Caco-2 (cell line): ENCODE results near the gene KREMEN1. TPM values are rescaled to one million over a fixed set of nuclear protein-coding genes. Genes with fewer than 3 reads are reported as not detected.

ENCODE experiments used
- BruUV-seq: library from RNA; stranded (reverse); fragments of 400-500 nt; replicated peaks from 2 replicates; lab custom pipeline; 2021; lab: Mats Ljungman, UMichigan
- CTCF ChIA-PET: fragments of 300-600 bp; sonication (Branson Sonifier 250); formaldehyde crosslinking; loops from one replicate; lab custom pipeline; 2022; ENCODE audit warnings: antibody characterized with exemption; lab: Charles Lee
- POLR2A ChIA-PET: fragments of 300-600 bp; sonication (Branson Sonifier 250); formaldehyde crosslinking; loops from one replicate; lab custom pipeline; 2022; ENCODE audit warnings: antibody characterized with exemption; lab: Charles Lee
- DNase-seq, 2 experiments: peaks; one replicate each; pipeline versions ENCODE4 v3.0.0 to v3.0.0-alpha.2; 2020 to 2022
- H3K27me3 ChIP-seq: replicated peaks from 2 replicates; pipeline ENCODE4 v1.6.0; 2011; ENCODE audit warnings: low read length; ENCODE audit not compliant: control insufficient read depth, insufficient read depth
- H3K36me3 ChIP-seq: 2 replicates; pipeline ENCODE4 v1.5.1; 2011; ENCODE audit warnings: low read length; ENCODE audit not compliant: control insufficient read depth, insufficient read depth
- H3K4me1 ChIP-seq: fragments of 250-450 bp; sonication (Bioruptor Pico); 2 replicates; pipeline ENCODE4 v1.5.1; 2020; ENCODE audit warnings: mild to moderate bottlenecking
- H3K4me3 ChIP-seq: 2 replicates; pipeline ENCODE4 v1.5.1; 2011; ENCODE audit warnings: low read depth, mild to moderate bottlenecking, control low read depth, low read length
- H3K9me3 ChIP-seq: fragments of 250-450 bp; sonication (Bioruptor Pico); 2 replicates; pipeline ENCODE4 v1.5.1; 2020; ENCODE audit warnings: mild to moderate bottlenecking, moderate library complexity
- H3K27ac Mint-ChIP-seq: one replicate; pipeline ENCODE4 v1.8.0; 2022; ENCODE audit warnings: mixed read lengths; ENCODE audit not compliant: unreplicated experiment
- H3K27me3 Mint-ChIP-seq: one replicate; pipeline ENCODE4 v1.8.0; 2022; ENCODE audit warnings: mixed read lengths; ENCODE audit not compliant: insufficient read depth, unreplicated experiment
- H3K36me3 Mint-ChIP-seq: one replicate; pipeline ENCODE4 v1.8.0; 2022; ENCODE audit warnings: mild to moderate bottlenecking, mixed read lengths; ENCODE audit not compliant: insufficient read depth, unreplicated experiment
- H3K4me1 Mint-ChIP-seq: one replicate; pipeline ENCODE4 v1.8.0; 2022; ENCODE audit warnings: low read depth, mixed read lengths; ENCODE audit not compliant: unreplicated experiment
- H3K4me3 Mint-ChIP-seq: one replicate; pipeline ENCODE4 v1.8.0; 2022; ENCODE audit warnings: mild to moderate bottlenecking, moderate library complexity, mixed read lengths; ENCODE audit not compliant: unreplicated experiment
- H3K9me3 Mint-ChIP-seq: one replicate; pipeline ENCODE4 v1.8.0; 2022; ENCODE audit warnings: mixed read lengths; ENCODE audit not compliant: unreplicated experiment
- intact Hi-C: fragments of 100-400 bp; cut with micrococcal nuclease; formaldehyde crosslinking; loops from one replicate; pipeline ENCODE4 v1.10.0; 2022; ENCODE audit not compliant: unreplicated experiment
- total RNA-seq: library from RNA; stranded (reverse); gene quantifications from 2 replicates; pipeline ENCODE4 v1.2.3, GENCODE V29; 2022
- TF ChIP-seq, protein P1 (sequence below), 2 experiments: fragments of 200-600 bp in 1 of 2; IDR thresholded peaks; 1 replicate in 1 of 2; 2 replicates in 1 of 2; pipeline versions ENCODE4 v1.5.1 to v1.8.0; 2011 to 2022; ENCODE audit warnings: antibody characterized with exemption in 1 of 2, control low read depth in 1 of 2, inconsistent platforms in 1 of 2, low read depth in 1 of 2, low read length in 1 of 2, mild to moderate bottlenecking in 1 of 2, moderate library complexity in 1 of 2; ENCODE audit not compliant: insufficient read depth in 1 of 2, severe bottlenecking in 1 of 2, unreplicated experiment in 1 of 2

The KREMEN1 gene
- total RNA-seq, 1 experiment from 2014 or later: 29.7 TPM

DNA sequence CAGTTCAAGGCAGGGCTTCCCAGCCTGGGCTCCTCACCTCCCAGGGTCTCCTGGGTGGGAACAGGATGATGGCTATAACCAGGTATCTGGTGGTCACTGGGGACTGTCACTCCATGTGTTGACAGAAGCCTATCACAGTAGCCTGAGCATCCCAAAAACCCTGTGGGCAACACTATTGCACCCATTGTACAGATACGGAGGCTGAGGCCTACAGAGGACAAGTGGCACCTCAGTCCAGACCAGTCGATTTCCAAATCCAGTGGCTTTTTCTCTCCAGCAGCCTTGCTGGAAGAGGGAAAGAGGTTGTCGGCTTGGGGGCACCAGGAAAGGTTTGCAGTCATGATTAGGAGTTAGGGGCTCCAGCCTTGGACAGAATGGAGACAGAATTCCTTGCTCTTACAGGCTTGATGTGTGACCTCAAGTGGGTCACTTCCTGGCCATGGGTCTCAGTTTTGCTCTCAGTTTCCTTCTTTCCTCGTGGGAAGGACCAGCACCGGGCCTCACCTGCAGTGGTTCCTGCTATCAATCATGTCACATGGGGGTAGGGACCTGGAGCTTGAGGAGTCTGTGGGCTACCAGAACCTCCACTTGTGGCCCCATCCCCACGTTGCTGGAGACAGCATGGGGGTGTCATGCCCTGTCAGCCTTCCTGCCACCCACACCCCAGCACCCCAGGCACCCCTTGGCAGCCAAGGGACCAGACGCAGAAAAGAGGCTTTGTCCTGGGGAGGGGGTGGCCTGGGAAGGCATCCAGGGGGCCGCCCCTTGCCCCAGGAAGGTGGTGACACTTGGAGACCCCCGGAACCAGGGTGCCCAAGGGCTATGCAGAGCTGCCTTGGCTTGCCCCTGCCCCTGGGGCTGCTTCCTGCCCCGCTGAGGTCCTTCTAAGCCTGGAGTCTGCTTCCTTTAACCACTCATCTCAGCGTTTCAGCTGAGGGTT is 135.0 kb downstream of the KREMEN1 start:
- no peaks in the 10 kb centered on the region for H3K36me3 Mint-ChIP-seq
- Histone ChIP-seq H3K4me1 (peaks cover 4% of the 10 kb centered on the region; the same call in 1 of the 2 replicates), H3K27me3 (no peaks in the 10 kb centered on the region), H3K9me3 (no peaks in the 10 kb centered on the region), H3K36me3 (no peaks in the 10 kb centered on the region), H3K4me3 (no peak overlapping the region)
- no peak overlapping the region for H3K27ac Mint-ChIP-seq
- BruUV-seq: TSS peak; percentile 14
- no peaks in the 10 kb centered on the region for H3K27me3 Mint-ChIP-seq
- H3K9me3 Mint-ChIP-seq: no peaks in the 10 kb centered on the region
- DNase-seq: no peak
- ChIA-PET CTCF (interaction anchor here (0.6 to 2.4 kb wide), 4 partner anchors 10 to 38 kb away, joined by 3 to 33 read pairs (median 10); no protein-coding TSS in a partner anchor), POLR2A (no interaction called here)
- no peak overlapping the region for H3K4me3 Mint-ChIP-seq
- no peaks in the 10 kb centered on the region for H3K4me1 Mint-ChIP-seq
- intact Hi-C loops: loop anchor here (10.0 kb wide), 1 partner anchor 167 kb away; no protein-coding TSS in a partner anchor
- TF ChIP-seq, protein P1, sequence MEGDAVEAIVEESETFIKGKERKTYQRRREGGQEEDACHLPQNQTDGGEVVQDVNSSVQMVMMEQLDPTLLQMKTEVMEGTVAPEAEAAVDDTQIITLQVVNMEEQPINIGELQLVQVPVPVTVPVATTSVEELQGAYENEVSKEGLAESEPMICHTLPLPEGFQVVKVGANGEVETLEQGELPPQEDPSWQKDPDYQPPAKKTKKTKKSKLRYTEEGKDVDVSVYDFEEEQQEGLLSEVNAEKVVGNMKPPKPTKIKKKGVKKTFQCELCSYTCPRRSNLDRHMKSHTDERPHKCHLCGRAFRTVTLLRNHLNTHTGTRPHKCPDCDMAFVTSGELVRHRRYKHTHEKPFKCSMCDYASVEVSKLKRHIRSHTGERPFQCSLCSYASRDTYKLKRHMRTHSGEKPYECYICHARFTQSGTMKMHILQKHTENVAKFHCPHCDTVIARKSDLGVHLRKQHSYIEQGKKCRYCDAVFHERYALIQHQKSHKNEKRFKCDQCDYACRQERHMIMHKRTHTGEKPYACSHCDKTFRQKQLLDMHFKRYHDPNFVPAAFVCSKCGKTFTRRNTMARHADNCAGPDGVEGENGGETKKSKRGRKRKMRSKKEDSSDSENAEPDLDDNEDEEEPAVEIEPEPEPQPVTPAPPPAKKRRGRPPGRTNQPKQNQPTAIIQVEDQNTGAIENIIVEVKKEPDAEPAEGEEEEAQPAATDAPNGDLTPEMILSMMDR (IDR thresholded peaks at IDR 0.05; ENCODE audit: insufficient read depth in 1 of 2, low read depth in 1 of 2, low read length in 1 of 2, severe bottlenecking in 1 of 2, unreplicated experiment in 1 of 2): no peak

DNA sequence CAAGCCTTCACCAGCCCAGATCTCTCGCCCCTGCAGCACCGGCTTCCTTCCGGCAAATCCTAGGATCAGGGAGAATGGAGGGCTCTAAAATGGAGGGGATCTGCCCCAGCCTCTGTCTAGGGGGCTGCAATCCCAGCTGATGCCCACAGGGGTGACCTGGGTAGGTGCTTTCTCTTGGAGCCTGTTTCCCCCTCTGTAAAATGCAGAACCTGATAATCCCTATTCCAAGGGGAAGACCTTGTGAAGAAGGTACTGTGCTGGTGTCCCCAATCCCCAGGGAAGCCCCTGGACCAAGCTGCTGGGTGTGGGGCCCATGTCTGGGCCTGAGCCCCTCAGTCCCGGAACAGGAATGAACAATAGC is 135.6 kb downstream of the KREMEN1 start:
- no TSS peak for BruUV-seq
- ChIA-PET CTCF (interaction anchor here (0.6 to 2.0 kb wide), 2 partner anchors 11 to 37 kb away, joined by 3 to 6 read pairs; no protein-coding TSS in a partner anchor), POLR2A (no interaction called here)
- no peak overlapping the region for H3K4me3 Mint-ChIP-seq
- DNase-seq: no peak
- H3K36me3 ChIP-seq: no peaks in the 10 kb centered on the region
- H3K4me1 ChIP-seq: peaks cover 4% of the 10 kb centered on the region; the same call in 1 of the 2 replicates
- no peaks in the 10 kb centered on the region for H3K9me3 ChIP-seq
- H3K4me3 ChIP-seq: no peak overlapping the region
- no peaks in the 10 kb centered on the region for H3K27me3 Mint-ChIP-seq
- H3K27me3 ChIP-seq: no peaks in the 10 kb centered on the region
- no peaks in the 10 kb centered on the region for H3K4me1 Mint-ChIP-seq
- no peaks in the 10 kb centered on the region for H3K36me3 Mint-ChIP-seq
- TF ChIP-seq, protein P1 (IDR thresholded peaks at IDR 0.05; ENCODE audit: insufficient read depth in 1 of 2, low read depth in 1 of 2, low read length in 1 of 2, severe bottlenecking in 1 of 2, unreplicated experiment in 1 of 2): no peak
- no peak overlapping the region for H3K27ac Mint-ChIP-seq
- intact Hi-C loops: loop anchor here (10.0 kb wide), 1 partner anchor 166 kb away; no protein-coding TSS in a partner anchor
- H3K9me3 Mint-ChIP-seq: no peaks in the 10 kb centered on the region

DNA sequence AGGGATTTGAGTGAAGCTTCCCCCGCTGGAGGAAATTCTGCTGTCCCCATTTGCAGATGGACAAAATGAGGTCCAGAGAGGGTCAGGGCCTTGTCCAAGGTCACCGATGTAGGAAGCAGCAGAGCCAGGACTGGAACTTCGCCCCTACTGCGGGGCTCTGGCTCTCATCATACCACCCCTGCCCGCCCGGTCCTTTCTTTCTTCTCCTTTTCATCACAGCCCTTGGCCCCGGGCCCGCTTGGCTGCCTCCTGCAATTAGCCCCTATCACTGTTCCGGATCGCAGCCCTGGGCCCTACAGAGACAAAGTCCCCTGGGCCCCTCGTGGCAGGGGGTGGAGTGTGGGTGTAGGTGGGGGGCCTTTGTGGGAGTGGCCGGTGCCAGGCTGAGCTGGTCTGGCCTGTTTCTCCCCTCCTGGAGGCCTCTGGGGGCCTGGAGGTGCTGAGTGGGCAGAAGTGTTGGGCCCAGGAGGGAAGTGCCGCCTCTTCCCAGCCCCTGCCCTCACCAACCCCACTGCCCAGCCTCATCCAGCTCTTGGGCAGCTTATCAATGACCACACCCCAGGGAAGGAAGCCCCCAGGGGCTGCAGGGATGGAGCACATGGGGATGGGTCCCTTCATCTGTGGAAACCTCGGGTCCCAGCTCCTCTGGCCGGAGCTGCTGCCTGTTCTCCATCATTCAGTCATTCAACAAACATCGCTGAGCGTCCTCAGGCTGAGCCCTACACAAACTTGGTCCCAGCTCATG is 136.2 kb downstream of the KREMEN1 start:
- TF ChIP-seq, protein P1 (IDR thresholded peaks at IDR 0.05; ENCODE audit: insufficient read depth in 1 of 2, low read depth in 1 of 2, low read length in 1 of 2, severe bottlenecking in 1 of 2, unreplicated experiment in 1 of 2): no peak
- Histone ChIP-seq H3K4me3 (no peak overlapping the region), H3K27me3 (no peaks in the 10 kb centered on the region), H3K36me3 (no peaks in the 10 kb centered on the region), H3K9me3 (no peaks in the 10 kb centered on the region), H3K4me1 (peaks cover 4% of the 10 kb centered on the region; the same call in 1 of the 2 replicates)
- intact Hi-C loops: loop anchor here (10.0 kb wide), 1 partner anchor 166 kb away; no protein-coding TSS in a partner anchor
- BruUV-seq: no TSS peak
- CTCF ChIA-PET: interaction anchor here (0.6 to 2.0 kb wide), 2 partner anchors 11 to 36 kb away, joined by 3 to 6 read pairs; no protein-coding TSS in a partner anchor
- no peaks in the 10 kb centered on the region for H3K9me3 Mint-ChIP-seq
- no peak overlapping the region for H3K4me3 Mint-ChIP-seq
- H3K36me3 Mint-ChIP-seq: no peaks in the 10 kb centered on the region
- DNase-seq: no peak
- no peaks in the 10 kb centered on the region for H3K4me1 Mint-ChIP-seq
- POLR2A ChIA-PET: no interaction called here
- H3K27ac Mint-ChIP-seq: no peak overlapping the region
- H3K27me3 Mint-ChIP-seq: no peaks in the 10 kb centered on the region
